Measurements from ENCODE around the gene MAP3K19.
"Not testable (repeated sequence)": the region's sequence is repeated elsewhere in the genome, so short reads cannot be mapped to it uniquely, and the experiment has no call there.

Gene MAP3K19

GRCh38 chr2:134988994-134989605 lies 58.1 kb downstream of the MAP3K19 start:
- DNase-seq (ENCODE audit: low read depth in 1 of 2, low spot score in 1 of 2) = no peak

- DNase-seq (ENCODE audit: low read depth in 1 of 2, low spot score in 1 of 2) = no peak
Observed at GRCh38 chr2:134985061-134985460, 62.2 kb downstream of the MAP3K19 start.

- DNase-seq (ENCODE audit: low read depth in 1 of 2, low spot score in 1 of 2) = no peak
Observed at GRCh38 chr2:134982603-134983002, 64.6 kb downstream of the MAP3K19 start.

GRCh38 chr2:134980639-134981038 lies 66.6 kb downstream of the MAP3K19 start:
- DNase-seq (ENCODE audit: low read depth in 1 of 2, low spot score in 1 of 2) = no peak

GRCh38 chr2:134979221-134979620 lies 68.0 kb downstream of the MAP3K19 start:
- DNase-seq (ENCODE audit: low read depth in 1 of 2, low spot score in 1 of 2) = no peak

- not testable (repeated sequence) for DNase-seq (ENCODE audit: low read depth in 1 of 2, low spot score in 1 of 2)
Observed at GRCh38 chr2:134977104-134977503, 70.1 kb downstream of the MAP3K19 start.

GRCh38 chr2:134976074-134976702 lies 71.1 kb downstream of the MAP3K19 start:
- DNase-seq (ENCODE audit: low read depth in 1 of 2, low spot score in 1 of 2) = no peak

- DNase-seq (ENCODE audit: low read depth in 1 of 2, low spot score in 1 of 2) = no peak
Observed at GRCh38 chr2:134975281-134976009, 71.8 kb downstream of the MAP3K19 start.

GRCh38 chr2:134973241-134974138 lies 73.8 kb downstream of the MAP3K19 start:
- DNase-seq (ENCODE audit: low read depth in 1 of 2, low spot score in 1 of 2) = no peak

GRCh38 chr2:134967166-134967565 lies 80.1 kb downstream of the MAP3K19 start:
- DNase-seq (ENCODE audit: low read depth in 1 of 2, low spot score in 1 of 2) = not testable (repeated sequence)

GRCh38 chr2:134957477-134957876 lies 89.8 kb downstream of the MAP3K19 start:
- DNase-seq (ENCODE audit: low read depth in 1 of 2, low spot score in 1 of 2) = no peak

- DNase-seq (ENCODE audit: low read depth in 1 of 2, low spot score in 1 of 2) = no peak
Observed at GRCh38 chr2:134955744-134956143, 91.5 kb downstream of the MAP3K19 start.

- DNase-seq (ENCODE audit: low read depth in 1 of 2, low spot score in 1 of 2) = no peak
Observed at GRCh38 chr2:134954065-134954464, 93.2 kb downstream of the MAP3K19 start.

- DNase-seq (ENCODE audit: low read depth in 1 of 2, low spot score in 1 of 2) = no peak
Observed at GRCh38 chr2:134952608-134953007, 94.6 kb downstream of the MAP3K19 start.

GRCh38 chr2:134950886-134951285 lies 96.4 kb downstream of the MAP3K19 start:
- DNase-seq (ENCODE audit: low read depth in 1 of 2, low spot score in 1 of 2) = no peak

- DNase-seq (ENCODE audit: low read depth in 1 of 2, low spot score in 1 of 2) = no peak
Observed at GRCh38 chr2:134949981-134950708, 97.1 kb downstream of the MAP3K19 start.

- DNase-seq (ENCODE audit: low read depth in 1 of 2, low spot score in 1 of 2) = no peak
Observed at GRCh38 chr2:134946073-134946472, 101.2 kb downstream of the MAP3K19 start.

GRCh38 chr2:134944975-134945374 lies 102.3 kb downstream of the MAP3K19 start:
- no peak for DNase-seq (ENCODE audit: low read depth in 1 of 2, low spot score in 1 of 2)

- no peak for DNase-seq (ENCODE audit: low read depth in 1 of 2, low spot score in 1 of 2)
Observed at GRCh38 chr2:134943540-134943939, 103.7 kb downstream of the MAP3K19 start.

GRCh38 chr2:134936691-134937090 lies 110.6 kb downstream of the MAP3K19 start:
- no peak for DNase-seq (ENCODE audit: low read depth in 1 of 2, low spot score in 1 of 2)

- no peak for DNase-seq (ENCODE audit: low read depth in 1 of 2, low spot score in 1 of 2)
Observed at GRCh38 chr2:134934641-134935040, 112.6 kb downstream of the MAP3K19 start.
